Measurements from ENCODE around the gene PPP1R12C.

DNA sequence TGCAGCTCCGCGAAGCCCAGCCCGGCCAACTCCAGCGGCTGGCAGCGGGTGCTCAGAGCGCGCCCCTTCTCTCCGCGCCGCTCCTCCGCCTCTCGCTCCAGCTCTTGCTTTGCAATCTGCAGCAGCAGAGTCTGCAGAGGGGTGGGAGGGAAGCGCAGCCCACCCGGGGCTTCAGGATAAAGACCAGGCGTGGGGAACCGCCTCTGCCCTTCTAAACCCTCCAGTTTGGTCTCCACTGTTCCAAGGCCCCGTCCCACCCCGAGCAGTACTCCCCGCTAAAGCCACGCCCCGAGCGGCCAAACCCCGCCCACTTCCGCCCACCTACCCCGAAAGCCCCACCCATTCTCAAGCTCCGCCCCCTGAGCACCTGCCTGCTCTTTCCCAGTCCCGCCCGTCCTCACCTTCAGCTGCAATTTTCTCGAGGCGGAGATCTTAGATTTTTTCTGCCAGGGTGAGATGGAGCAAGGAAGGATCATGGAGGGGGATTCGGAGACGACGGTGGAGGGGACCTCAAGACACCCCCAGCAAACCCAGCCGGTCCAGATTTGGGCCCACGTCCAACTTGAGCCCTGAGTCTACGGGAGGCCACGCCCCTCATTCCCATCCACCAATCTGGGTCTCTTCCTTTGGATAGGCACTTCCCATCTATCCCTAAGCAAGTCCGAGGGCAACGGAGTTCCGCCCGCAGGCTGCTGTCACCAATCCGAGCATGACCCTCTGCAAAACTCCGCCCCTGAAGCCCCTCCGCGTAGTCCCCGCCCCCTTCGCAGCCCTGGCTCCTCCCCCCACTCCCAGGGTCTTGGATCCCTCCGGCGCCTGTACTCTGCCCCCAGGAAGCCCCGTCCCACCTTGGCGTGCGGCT is 39.0 kb upstream of the PPP1R12C start:
- TF ChIP-seq ZNF274 (IDR thresholded peaks at IDR 0.05; ENCODE audit: low read depth, low read length) = no peak
- TF ChIP-seq YY1 (IDR thresholded peaks at IDR 0.05; ENCODE audit: insufficient read depth, insufficient read length) = no peak
